Measurements from ENCODE around the gene EHBP1L1.

Gene EHBP1L1

GRCh38 chr11:65620666-65621065, 44.8 kb downstream of the EHBP1L1 start:
- Histone ChIP-seq H3K4me3 (ENCODE audit: low read depth in 1 of 2, low read length in 2 of 2) (no peak overlapping the region), H2AFZ (ENCODE audit: low read depth, low read length) (no peak overlapping the region), H3K36me3 (ENCODE audit: insufficient read depth, low read length) (peaks cover 91% of the 10 kb centered on the region), H3K9ac (ENCODE audit: low read depth, low read length) (no peak overlapping the region), H4K20me1 (ENCODE audit: insufficient read depth, low read length) (peaks cover 68% of the 10 kb centered on the region), H3K4me2 (ENCODE audit: insufficient read depth, low read length) (no peak overlapping the region), H3K27ac (ENCODE audit: low read length) (no peak overlapping the region), H3K4me1 (ENCODE audit: insufficient read depth, low read length) (peaks cover 28% of the 10 kb centered on the region), H3K27me3 (ENCODE audit: insufficient read depth, low read length, poor library complexity) (no peaks in the 10 kb centered on the region), H3K9me3 (ENCODE audit: insufficient read depth, low read length, severe bottlenecking) (no peaks in the 10 kb centered on the region), H3K79me2 (ENCODE audit: insufficient read depth, low read length) (peaks cover 58% of the 10 kb centered on the region)
- ATAC-seq (ENCODE audit: insufficient read depth, low read depth) = no peak
- TF ChIP-seq CTCF (IDR thresholded peaks at IDR 0.05; ENCODE audit: borderline replicate concordance, extremely low read depth, low read length, poor library complexity, severe bottlenecking) (no peak), EZH2 (IDR thresholded peaks at IDR 0.05; ENCODE audit: borderline replicate concordance, low read depth, low read length, severe bottlenecking) (no peak)
- DNase-seq = no peak

- H3K36me3 ChIP-seq (ENCODE audit: insufficient read depth, low read length) = peaks cover 94% of the 10 kb centered on the region
- peaks cover 50% of the 10 kb centered on the region for H3K79me2 ChIP-seq (ENCODE audit: insufficient read depth, low read length)
- no peak overlapping the region for H2AFZ ChIP-seq (ENCODE audit: low read depth, low read length)
- H3K4me1 ChIP-seq (ENCODE audit: insufficient read depth, low read length) = peaks cover 25% of the 10 kb centered on the region
- H3K4me2 ChIP-seq (ENCODE audit: insufficient read depth, low read length) = no peak overlapping the region
- DNase-seq = no peak
- TF ChIP-seq EZH2 (IDR thresholded peaks at IDR 0.05; ENCODE audit: borderline replicate concordance, low read depth, low read length, severe bottlenecking) = no peak
- no peak for TF ChIP-seq CTCF (IDR thresholded peaks at IDR 0.05; ENCODE audit: borderline replicate concordance, extremely low read depth, low read length, poor library complexity, severe bottlenecking)
- no peaks in the 10 kb centered on the region for H3K27me3 ChIP-seq (ENCODE audit: insufficient read depth, low read length, poor library complexity)
- H3K9me3 ChIP-seq (ENCODE audit: insufficient read depth, low read length, severe bottlenecking) = no peaks in the 10 kb centered on the region
- ATAC-seq (ENCODE audit: insufficient read depth, low read depth) = no peak
- H3K9ac ChIP-seq (ENCODE audit: low read depth, low read length) = no peak overlapping the region
- peaks cover 64% of the 10 kb centered on the region for H4K20me1 ChIP-seq (ENCODE audit: insufficient read depth, low read length)
- no peak overlapping the region for H3K27ac ChIP-seq (ENCODE audit: low read length)
- no peak overlapping the region for H3K4me3 ChIP-seq (ENCODE audit: low read depth in 1 of 2, low read length in 2 of 2)
These were observed 45.6 kb downstream of the EHBP1L1 start for GRCh38 chr11:65621460-65621859.

- Histone ChIP-seq H2AFZ (ENCODE audit: low read depth, low read length) (no peak overlapping the region), H3K4me3 (ENCODE audit: low read depth in 1 of 2, low read length in 2 of 2) (no peak overlapping the region), H3K9ac (ENCODE audit: low read depth, low read length) (no peak overlapping the region), H3K9me3 (ENCODE audit: insufficient read depth, low read length, severe bottlenecking) (no peaks in the 10 kb centered on the region), H3K4me1 (ENCODE audit: insufficient read depth, low read length) (peaks cover 19% of the 10 kb centered on the region), H3K27me3 (ENCODE audit: insufficient read depth, low read length, poor library complexity) (no peaks in the 10 kb centered on the region), H3K79me2 (ENCODE audit: insufficient read depth, low read length) (peaks cover 45% of the 10 kb centered on the region), H4K20me1 (ENCODE audit: insufficient read depth, low read length) (peaks cover 64% of the 10 kb centered on the region), H3K4me2 (ENCODE audit: insufficient read depth, low read length) (no peak overlapping the region), H3K36me3 (ENCODE audit: insufficient read depth, low read length) (peaks cover 95% of the 10 kb centered on the region), H3K27ac (ENCODE audit: low read length) (no peak overlapping the region)
- TF ChIP-seq EZH2 (IDR thresholded peaks at IDR 0.05; ENCODE audit: borderline replicate concordance, low read depth, low read length, severe bottlenecking) (no peak), CTCF (IDR thresholded peaks at IDR 0.05; ENCODE audit: borderline replicate concordance, extremely low read depth, low read length, poor library complexity, severe bottlenecking) (no peak)
- ATAC-seq (ENCODE audit: insufficient read depth, low read depth) = no peak
- no peak for DNase-seq
These were observed 46.2 kb downstream of the EHBP1L1 start for GRCh38 chr11:65622011-65622410.

GRCh38 chr11:65623177-65623576, 47.3 kb downstream of the EHBP1L1 start:
- Histone ChIP-seq H3K27ac (ENCODE audit: low read length) (no peak overlapping the region), H3K36me3 (ENCODE audit: insufficient read depth, low read length) (peaks cover 95% of the 10 kb centered on the region)

More at GRCh38 chr11:65623177-65623576, 47.3 kb downstream of the EHBP1L1 start:
- H3K79me2 ChIP-seq (ENCODE audit: insufficient read depth, low read length) = peaks cover 33% of the 10 kb centered on the region
- ATAC-seq (ENCODE audit: insufficient read depth, low read depth) (no peak), DNase-seq (no peak)
- H3K9me3 ChIP-seq (ENCODE audit: insufficient read depth, low read length, severe bottlenecking) = no peaks in the 10 kb centered on the region
- H3K4me3 ChIP-seq (ENCODE audit: low read depth in 1 of 2, low read length in 2 of 2) = no peak overlapping the region
- no peak overlapping the region for H3K4me2 ChIP-seq (ENCODE audit: insufficient read depth, low read length)
- H3K27me3 ChIP-seq (ENCODE audit: insufficient read depth, low read length, poor library complexity) = no peaks in the 10 kb centered on the region
- peaks cover 7% of the 10 kb centered on the region for H3K4me1 ChIP-seq (ENCODE audit: insufficient read depth, low read length)
- H2AFZ ChIP-seq (ENCODE audit: low read depth, low read length) = no peak overlapping the region
- no peak for TF ChIP-seq EZH2 (IDR thresholded peaks at IDR 0.05; ENCODE audit: borderline replicate concordance, low read depth, low read length, severe bottlenecking)
- no peak for TF ChIP-seq CTCF (IDR thresholded peaks at IDR 0.05; ENCODE audit: borderline replicate concordance, extremely low read depth, low read length, poor library complexity, severe bottlenecking)
- no peak overlapping the region for H3K9ac ChIP-seq (ENCODE audit: low read depth, low read length)
- peaks cover 57% of the 10 kb centered on the region for H4K20me1 ChIP-seq (ENCODE audit: insufficient read depth, low read length)

Data from DND-41 (cell line).